Type B pancreatic cell (in vitro differentiated cells): ENCODE measurements around the gene GAREM2. TPM values are rescaled to one million over a fixed set of nuclear protein-coding genes. Genes with fewer than 3 reads are reported as not detected.

Source experiments
- DNase-seq: peaks from one replicate; pipeline ENCODE4 v3.0.0; 2021; ENCODE audit warnings: mixed read lengths; ENCODE audit not compliant: unreplicated experiment; ENCODE audit errors: extremely low spot score
- H3K27ac Mint-ChIP-seq: 2 replicates; pipeline ENCODE4 v1.8.0; 2021; ENCODE audit warnings: mild to moderate bottlenecking, mixed read lengths
- H3K27me3 Mint-ChIP-seq: 2 replicates; pipeline ENCODE4 v1.8.0; 2021; ENCODE audit warnings: mixed read lengths
- H3K36me3 Mint-ChIP-seq: 2 replicates; pipeline ENCODE4 v1.8.0; 2021; ENCODE audit warnings: mixed read lengths
- H3K4me1 Mint-ChIP-seq: one replicate; pipeline ENCODE4 v1.8.0; 2021; ENCODE audit warnings: mixed read lengths; ENCODE audit not compliant: unreplicated experiment
- H3K4me3 Mint-ChIP-seq: 2 replicates; pipeline ENCODE4 v1.8.0; 2021; ENCODE audit warnings: mild to moderate bottlenecking, mixed read lengths
- H3K9me3 Mint-ChIP-seq: 2 replicates; pipeline ENCODE4 v1.8.0; 2021; ENCODE audit warnings: mixed read lengths
- long read RNA-seq: library from polyadenylated mRNA; unstranded; transcript quantifications from one replicate; pipeline ENCODE4 v2.0.0, GENCODE V29; 2020
- total RNA-seq: library from RNA; stranded (reverse); gene quantifications from 2 replicates; pipeline ENCODE4 v1.2.1, GENCODE V29; 2021; ENCODE audit warnings: low replicate concordance
- TF ChIP-seq, protein P1 (sequence below): fragments of 200-600 bp; sonication (generic); conservative IDR thresholded peaks from 2 replicates; pipeline ENCODE4 v1.5.0; 2021; ENCODE audit warnings: antibody characterized with exemption, mild to moderate bottlenecking

Gene GAREM2
- total RNA-seq, result 3.1 and 16.9 TPM in 2 replicates
- long read RNA-seq, partial matches to known transcripts, result 0 of 3 reads
- long read RNA-seq, other reads (novel, unspliced or antisense), result 3 of 3 reads

DNA sequence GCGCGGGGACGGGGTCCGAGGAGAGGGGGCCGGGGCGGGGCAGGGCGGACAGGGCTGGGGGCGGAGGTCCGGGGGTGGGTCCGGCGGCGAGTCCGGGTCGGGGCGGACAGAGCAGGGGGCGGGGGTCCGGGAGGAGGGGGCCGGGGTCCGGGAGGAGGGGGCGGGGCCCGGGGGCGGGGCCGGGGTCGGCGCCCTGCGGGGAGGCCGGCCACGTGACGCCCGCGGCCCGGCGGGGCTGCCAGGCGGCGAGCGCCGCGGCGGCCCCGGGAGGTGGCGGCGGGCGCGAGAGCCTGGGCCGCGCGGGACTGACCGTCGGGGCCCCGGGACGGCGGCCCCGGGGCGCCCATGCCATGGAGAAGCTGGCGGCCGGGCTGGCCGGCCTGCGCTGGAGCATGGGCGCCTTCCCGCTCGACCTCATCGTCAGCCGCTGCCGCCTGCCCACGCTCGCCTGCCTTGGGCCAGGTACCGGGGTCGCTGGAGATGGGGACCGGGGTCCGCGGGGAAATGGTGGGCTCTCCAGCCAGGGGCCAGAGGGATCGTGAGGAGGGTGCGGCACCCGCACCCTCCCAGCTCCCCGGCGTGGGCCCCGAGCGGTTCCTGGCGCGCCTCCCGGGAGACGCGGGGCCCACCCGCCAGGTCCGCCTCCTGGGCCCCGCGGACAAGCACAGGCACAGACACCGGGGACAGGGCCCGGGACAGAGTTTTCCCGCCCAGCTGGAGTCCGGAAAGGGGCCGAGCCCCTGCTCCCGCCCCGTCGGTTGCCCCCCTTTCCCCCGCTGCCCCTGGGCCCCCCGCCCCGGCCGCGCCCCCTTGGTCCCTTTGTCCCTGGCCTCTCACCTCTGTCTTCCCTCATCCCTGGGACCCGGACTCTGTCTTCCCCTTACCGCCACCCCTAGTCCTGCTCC lies at the start of gene GAREM2:
Gene GAREM2, plus strand, starts transcription at position 218 of the 905 bp plus-strand sequence. Its CDS starts 133 bp downstream, at position 351.
- Mint-ChIP-seq H3K27ac (peak within 1 kb of the TSS; percentile 34), H3K9me3 (no peaks in the 10 kb centered on the region), H3K27me3 (peaks cover 27% of the 10 kb centered on the region), H3K4me1 (peaks cover 22% of the 10 kb centered on the region), H3K4me3 (peak within 1 kb of the TSS; percentile 88), H3K36me3 (no peaks in the 10 kb centered on the region)
- TF ChIP-seq, protein P1, sequence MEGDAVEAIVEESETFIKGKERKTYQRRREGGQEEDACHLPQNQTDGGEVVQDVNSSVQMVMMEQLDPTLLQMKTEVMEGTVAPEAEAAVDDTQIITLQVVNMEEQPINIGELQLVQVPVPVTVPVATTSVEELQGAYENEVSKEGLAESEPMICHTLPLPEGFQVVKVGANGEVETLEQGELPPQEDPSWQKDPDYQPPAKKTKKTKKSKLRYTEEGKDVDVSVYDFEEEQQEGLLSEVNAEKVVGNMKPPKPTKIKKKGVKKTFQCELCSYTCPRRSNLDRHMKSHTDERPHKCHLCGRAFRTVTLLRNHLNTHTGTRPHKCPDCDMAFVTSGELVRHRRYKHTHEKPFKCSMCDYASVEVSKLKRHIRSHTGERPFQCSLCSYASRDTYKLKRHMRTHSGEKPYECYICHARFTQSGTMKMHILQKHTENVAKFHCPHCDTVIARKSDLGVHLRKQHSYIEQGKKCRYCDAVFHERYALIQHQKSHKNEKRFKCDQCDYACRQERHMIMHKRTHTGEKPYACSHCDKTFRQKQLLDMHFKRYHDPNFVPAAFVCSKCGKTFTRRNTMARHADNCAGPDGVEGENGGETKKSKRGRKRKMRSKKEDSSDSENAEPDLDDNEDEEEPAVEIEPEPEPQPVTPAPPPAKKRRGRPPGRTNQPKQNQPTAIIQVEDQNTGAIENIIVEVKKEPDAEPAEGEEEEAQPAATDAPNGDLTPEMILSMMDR, result no peak
- no peak for DNase-seq

DNA sequence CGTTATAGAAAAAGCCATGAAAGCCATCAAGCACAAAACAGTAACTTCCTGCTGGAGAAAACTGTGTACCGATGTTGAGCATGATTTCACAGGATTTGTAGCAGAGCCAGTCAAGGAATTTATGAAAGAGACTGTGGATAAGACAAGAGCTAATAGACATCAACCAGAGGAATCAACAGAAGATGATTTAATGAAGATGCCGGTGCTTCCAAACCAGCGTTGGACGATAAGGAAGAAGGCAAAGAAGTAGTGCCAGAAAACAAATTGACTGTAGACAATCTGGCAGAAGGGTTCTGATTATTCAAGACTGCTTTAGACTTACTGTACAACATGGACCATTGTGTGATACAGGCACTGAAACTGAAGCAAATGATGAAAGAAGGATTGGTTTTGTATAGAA lies 49.5 kb upstream of the GAREM2 start:
- H3K27me3 Mint-ChIP-seq, result no peaks in the 10 kb centered on the region
- H3K9me3 Mint-ChIP-seq, result no peaks in the 10 kb centered on the region
- peaks cover 10% of the 10 kb centered on the region for H3K4me1 Mint-ChIP-seq
- no peak overlapping the region for H3K27ac Mint-ChIP-seq
- H3K36me3 Mint-ChIP-seq, result peaks cover 12% of the 10 kb centered on the region
- no peak for DNase-seq
- H3K4me3 Mint-ChIP-seq, result no peak overlapping the region
- TF ChIP-seq, protein P1, result no peak

- Mint-ChIP-seq H3K27ac (no peak overlapping the region), H3K4me1 (peaks cover 10% of the 10 kb centered on the region), H3K36me3 (peaks cover 20% of the 10 kb centered on the region), H3K27me3 (no peaks in the 10 kb centered on the region), H3K4me3 (no peak overlapping the region), H3K9me3 (no peaks in the 10 kb centered on the region)
- TF ChIP-seq, protein P1, result no peak
- DNase-seq, result no peak
Measured at GRCh38 chr2:26126074-26126473, 46.8 kb upstream of the GAREM2 start.

DNA sequence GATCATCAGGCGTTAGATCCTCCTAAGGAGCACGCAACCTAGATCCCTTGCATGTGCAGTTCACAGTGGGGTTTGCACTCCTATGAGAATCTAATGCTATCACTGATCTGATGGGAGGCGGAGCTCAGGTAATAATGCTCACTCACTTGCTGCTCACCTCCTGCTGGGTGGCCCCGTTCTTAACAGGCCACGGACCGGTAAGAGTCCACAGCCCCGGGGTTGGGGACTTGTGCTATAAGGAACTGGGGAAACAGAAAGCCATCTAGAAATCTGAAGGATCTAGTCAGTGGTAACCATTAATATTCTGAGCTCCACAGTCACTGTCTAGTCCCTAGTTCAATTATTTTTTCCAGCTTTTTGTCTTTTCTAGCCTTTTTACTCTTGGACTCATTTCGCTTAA lies 44.7 kb upstream of the GAREM2 start:
- no peak overlapping the region for H3K27ac Mint-ChIP-seq
- TF ChIP-seq, protein P1, result no peak
- DNase-seq, result no peak

GRCh38 chr2:26130763-26131162 lies 42.1 kb upstream of the GAREM2 start:
- H3K36me3 Mint-ChIP-seq, result peaks cover 22% of the 10 kb centered on the region

More for the DNA sequence above, 44.7 kb upstream of the GAREM2 start:
- Mint-ChIP-seq H3K27me3 (no peaks in the 10 kb centered on the region), H3K36me3 (peaks cover 16% of the 10 kb centered on the region), H3K4me3 (no peak overlapping the region), H3K4me1 (peaks cover 10% of the 10 kb centered on the region), H3K9me3 (no peaks in the 10 kb centered on the region)

More at GRCh38 chr2:26130763-26131162, 42.1 kb upstream of the GAREM2 start:
- no peak overlapping the region for H3K27ac Mint-ChIP-seq
- DNase-seq, result no peak
- peaks cover 12% of the 10 kb centered on the region for H3K4me1 Mint-ChIP-seq
- no peaks in the 10 kb centered on the region for H3K9me3 Mint-ChIP-seq
- H3K4me3 Mint-ChIP-seq, result no peak overlapping the region
- TF ChIP-seq, protein P1, result no peak
- no peaks in the 10 kb centered on the region for H3K27me3 Mint-ChIP-seq
